ENCODE data around the gene RAB9A.

The RAB9A gene

DNA sequence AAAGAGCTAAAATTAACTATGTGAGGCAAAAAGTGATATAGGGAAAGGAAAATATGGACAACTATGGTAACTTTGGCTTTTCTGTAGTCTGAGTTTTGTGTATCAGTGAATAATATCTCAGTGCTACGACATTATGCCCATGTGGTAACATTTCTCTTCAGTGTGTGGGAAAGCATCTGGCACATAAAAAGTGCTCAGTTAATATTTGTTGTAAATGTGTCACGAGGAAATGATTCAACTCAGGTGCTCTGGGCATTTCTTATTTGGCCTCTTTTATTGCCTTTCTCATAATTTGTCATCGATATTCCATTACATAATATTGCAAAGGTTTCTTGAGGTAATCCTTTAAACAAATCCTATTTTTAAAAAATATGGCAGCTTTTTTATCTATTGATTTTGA is 63.2 kb downstream of the RAB9A start:
- DNase-seq, result no peak

DNA sequence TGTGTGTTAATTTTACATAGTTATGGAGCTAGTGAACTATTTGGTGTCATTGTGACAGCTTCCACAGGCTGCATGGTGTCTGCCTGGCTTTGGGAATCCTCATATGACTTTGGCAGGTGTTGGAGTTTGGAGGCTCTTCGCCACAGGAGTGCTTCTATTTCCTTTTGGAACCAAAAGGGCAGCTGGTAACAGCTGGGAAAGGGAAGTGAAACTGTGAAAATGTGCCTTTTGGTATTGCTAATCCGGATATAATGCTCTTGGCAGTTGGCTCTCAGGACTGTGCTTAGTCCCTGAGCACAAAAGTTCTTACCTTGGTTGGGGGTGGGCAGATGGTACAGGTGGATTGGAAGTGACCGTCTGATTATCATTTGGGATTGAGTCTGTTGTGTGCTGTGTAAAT is 63.7 kb downstream of the RAB9A start:
- DNase-seq, result peak; percentile 40 to 74

GRCh38 chrX:13754765-13755164 is 65.8 kb downstream of the RAB9A start:
- DNase-seq, result no peak

GRCh38 chrX:13755254-13755653 is 66.3 kb downstream of the RAB9A start:
- DNase-seq, result no peak

GRCh38 chrX:13756381-13756780 is 67.5 kb downstream of the RAB9A start:
- DNase-seq, result no peak

GRCh38 chrX:13759152-13759718 is 70.3 kb downstream of the RAB9A start:
- no peak for DNase-seq

All from NCI-H524 (cell line).